Fibroblast of skin of right quadriceps (primary cell): ENCODE data around the gene TRNP1.

Experiments used
- DNase-seq: peaks from one replicate; pipeline ENCODE4 v3.0.0-alpha.2; 2013

TRNP1 gene

DNA sequence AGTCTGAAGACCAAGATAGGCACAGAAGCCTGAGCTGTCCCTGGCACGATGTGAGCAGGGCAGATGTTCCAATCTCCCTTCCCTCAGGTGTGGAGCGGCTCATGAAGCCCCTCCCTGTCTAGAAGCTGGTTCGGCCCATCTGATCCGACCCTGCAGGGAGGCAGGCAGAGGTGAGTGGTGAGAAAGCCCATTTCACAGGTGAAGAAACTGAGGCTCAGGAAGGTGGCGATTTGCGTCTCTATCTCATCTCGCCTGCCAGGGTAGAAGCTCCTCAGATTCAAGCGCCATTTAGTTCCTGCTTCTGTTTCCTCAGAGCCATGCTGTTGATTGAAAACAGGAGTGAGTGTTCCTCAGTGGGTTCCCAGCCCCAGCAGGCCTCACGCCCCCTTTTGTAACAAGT lies 36.0 kb downstream of the TRNP1 start:
- no peak for DNase-seq

- DNase-seq: peak; percentile 79
Observed at GRCh38 chr1:27031235-27032118, 38.0 kb downstream of the TRNP1 start.

DNA sequence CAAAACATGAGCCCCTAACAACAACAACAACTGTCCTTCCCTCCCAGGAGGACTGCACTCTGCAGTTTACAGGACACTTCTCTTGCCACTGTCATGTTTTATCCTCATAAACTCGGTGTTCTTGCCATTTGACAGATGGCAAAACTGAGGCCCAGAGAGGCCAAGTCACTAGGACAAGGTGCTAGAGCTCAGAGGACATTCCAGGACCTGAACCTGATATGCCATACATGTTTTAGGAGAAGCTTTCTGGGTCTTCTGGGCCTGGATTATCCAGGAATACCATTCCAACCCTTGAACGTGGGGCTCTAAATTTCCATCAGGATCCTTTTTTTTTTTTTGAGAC lies 38.6 kb downstream of the TRNP1 start:
- no peak for DNase-seq

DNA sequence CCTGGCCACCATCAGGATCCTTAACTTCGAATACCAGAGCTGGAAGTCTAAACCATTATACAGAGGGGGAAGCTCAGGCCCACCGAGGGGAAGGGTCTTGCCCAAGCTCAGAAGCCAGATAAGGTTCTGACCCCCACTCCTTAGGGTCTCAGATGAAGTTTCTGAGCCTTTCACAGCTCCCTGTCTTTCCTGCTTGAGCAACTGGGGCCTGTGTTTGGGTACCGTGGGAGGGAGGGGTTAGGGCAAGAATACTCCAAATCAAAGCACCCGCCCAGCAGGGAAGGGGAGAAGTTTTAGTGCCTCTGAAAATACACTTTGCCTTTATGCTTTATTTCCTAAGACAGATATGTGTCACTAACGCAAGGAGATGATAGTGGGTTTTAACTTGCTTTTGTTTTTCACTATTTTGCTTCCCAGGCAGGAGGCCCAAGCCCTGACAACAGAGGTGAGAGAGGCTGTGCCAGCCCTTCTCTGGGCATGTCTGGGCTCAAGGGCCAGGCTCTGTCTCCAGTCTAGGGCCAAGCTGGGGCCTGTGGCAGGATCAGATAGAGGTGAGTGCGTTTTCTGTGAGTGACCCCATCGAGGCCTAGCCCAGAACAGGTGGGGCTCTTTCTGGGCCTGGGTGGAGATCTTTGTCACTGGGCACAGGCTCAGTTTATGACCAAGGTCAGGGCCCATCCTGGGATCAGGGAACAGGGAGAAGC lies 39.7 kb downstream of the TRNP1 start:
- no peak for DNase-seq

- no peak for DNase-seq
Observed at GRCh38 chr1:27035344-27035743, 41.9 kb downstream of the TRNP1 start.

DNA sequence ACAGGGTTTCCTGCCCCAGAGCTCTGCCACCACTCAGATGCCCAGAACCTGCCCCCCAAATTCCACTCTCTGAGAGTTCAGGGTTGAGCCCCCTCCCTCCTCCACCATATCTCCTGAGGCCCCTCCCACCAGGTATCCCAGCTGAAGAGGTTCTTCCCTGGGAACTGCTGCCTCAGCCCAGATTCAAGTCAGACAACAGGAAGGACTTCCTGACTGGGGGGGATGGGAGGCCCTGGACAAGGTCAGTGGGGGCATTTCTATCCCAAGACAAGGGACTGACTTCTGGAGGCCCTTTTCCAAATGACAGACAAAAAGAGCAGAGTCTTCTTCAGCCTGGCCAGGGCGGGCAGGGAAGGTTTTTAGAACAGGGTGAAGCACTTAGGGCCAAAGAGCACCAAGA lies 43.2 kb downstream of the TRNP1 start:
- no peak for DNase-seq

DNA sequence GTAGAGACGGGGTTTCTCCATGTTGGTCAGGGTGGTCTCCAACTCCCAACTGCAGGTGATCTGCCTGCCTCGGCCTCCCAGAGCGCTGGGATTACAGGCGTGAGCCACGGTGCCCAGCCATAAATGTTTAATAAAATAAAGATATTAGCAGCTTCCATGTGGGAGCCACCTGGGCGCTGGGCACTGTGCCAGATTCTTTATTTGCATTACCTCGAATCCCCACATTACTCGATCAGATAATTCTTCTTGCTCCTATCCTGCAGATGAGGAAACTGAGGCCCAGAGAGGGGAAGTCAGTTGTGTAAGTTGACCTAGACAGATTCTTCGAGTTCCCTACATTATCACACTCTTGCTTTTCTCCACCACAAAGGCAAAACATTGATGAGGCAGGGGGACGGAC lies 44.0 kb downstream of the TRNP1 start:
- no peak for DNase-seq

- DNase-seq: no peak
Observed at GRCh38 chr1:27038020-27038419, 44.5 kb downstream of the TRNP1 start.

- DNase-seq: no peak
Observed at GRCh38 chr1:27042670-27043069, 49.2 kb downstream of the TRNP1 start.

DNA sequence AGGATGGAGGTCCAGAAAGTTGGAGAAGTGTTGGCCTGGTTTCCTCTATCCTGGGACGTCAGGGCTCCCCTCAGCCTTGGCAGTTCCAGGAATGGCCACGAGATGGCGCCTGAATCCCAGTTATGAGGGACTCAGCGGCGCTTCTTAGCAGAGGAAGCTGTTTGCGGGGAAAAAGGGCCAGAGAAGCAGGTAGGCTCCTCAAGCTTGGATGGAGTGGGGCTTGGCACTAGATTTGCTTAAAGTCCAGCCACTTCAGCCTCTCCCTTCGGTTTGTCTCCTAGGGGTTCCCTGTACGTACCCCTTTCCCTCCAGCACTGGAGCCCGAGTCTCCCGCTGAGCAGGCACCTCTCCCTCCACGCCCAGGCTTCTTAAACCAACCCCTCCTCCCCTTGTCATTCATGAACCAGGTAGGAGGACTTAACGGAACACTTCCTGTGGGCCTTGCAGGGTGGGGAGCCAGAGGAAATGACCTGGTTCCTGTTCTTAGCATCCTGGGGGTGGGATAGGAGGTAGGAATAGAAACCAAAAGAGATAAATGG lies 51.2 kb downstream of the TRNP1 start:
- DNase-seq: peak; percentile 72

GRCh38 chr1:27045973-27046558 lies 52.6 kb downstream of the TRNP1 start:
- peak; percentile 47 for DNase-seq

DNA sequence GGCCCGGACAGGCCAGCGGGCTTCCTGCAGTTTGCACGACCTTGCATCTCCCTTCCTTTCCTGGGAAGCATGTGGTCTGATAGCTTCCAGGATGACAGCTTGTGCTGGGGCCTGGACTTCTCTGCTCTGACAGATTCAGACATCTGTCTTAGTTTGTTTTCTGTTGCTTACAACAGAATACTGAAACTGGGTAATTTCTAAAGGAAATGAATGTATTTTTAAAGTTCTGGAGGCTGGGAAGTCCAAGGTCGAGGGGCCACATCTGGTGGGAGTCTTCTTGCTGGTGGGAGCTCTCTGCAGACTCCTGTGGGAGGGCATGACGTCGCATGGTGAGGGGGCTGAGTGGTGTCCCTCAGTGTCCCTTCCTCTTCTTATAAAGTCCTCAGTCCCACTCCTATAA lies 54.4 kb downstream of the TRNP1 start:
- no peak for DNase-seq

GRCh38 chr1:27049100-27049499 lies 55.6 kb downstream of the TRNP1 start:
- DNase-seq: peak; percentile 28

DNA sequence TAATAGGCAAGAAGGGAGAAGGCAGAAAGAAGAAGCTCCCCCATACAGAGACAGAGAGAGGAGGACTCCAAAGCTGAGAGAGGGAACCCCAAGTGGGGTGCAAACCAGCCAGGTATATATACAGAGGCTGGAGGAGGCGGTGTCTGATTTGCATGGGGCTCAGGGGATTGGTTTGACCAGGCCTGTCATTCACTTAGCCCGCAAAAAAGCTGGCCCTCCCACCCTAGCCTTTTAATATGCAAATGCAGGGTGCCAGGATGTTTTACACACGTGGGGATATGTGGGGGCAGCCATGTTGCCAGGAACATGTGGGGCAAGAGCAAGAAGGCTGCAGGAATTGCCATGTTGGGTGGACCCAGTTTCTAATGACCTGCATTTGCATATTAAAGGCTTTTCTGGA lies 56.1 kb downstream of the TRNP1 start:
- no peak for DNase-seq
